8988T (cell line): ENCODE data around the gene POP4.

ENCODE experiments used
- DNase-seq: peaks from one replicate; pipeline ENCODE4 v3.0.0; 2011

The POP4 gene

DNA sequence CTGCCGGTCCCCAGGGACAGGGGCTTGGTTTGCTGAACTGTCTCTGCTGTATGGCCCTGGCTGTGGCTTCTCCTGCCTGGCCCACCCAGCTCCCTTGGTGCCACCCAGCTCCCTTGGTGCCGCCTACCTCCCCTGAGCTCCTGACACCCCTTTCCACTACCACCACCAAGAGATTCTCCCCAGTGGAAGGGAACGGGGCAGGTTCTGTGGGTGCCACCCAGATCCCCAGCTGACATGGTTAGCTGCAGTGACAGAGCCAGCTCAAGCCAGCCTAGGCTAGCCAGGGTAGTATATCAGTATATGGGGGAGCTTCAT is 28.5 kb upstream of the POP4 start:
- no peak for DNase-seq

DNA sequence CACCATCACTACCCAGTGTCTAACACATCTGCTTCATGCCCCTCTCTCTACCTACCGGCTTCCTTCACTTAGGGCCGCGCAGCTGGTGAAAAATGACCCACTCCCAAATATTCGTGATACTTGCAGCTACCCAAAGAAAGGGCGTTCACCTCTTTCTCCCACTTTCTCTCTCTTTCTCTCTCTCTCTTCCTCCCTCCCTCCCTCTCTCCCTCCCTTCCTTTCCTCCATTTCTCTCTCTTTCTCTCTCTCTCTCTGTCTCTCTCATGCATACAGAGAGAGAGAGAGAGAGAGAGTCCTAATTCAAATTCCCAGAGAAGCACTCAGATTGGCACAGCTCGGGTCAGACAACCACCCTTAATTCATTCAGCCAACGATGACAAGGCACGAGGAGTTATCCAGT is 27.7 kb upstream of the POP4 start:
- no peak for DNase-seq

- no peak for DNase-seq
These were observed 26.7 kb upstream of the POP4 start for GRCh38 chr19:29579308-29579910.

GRCh38 chr19:29581398-29581797 is 24.7 kb upstream of the POP4 start:
- no peak for DNase-seq

- no peak for DNase-seq
These were observed 22.7 kb upstream of the POP4 start for GRCh38 chr19:29583196-29583999.

GRCh38 chr19:29586401-29586800 is 19.7 kb upstream of the POP4 start:
- DNase-seq: no peak

DNA sequence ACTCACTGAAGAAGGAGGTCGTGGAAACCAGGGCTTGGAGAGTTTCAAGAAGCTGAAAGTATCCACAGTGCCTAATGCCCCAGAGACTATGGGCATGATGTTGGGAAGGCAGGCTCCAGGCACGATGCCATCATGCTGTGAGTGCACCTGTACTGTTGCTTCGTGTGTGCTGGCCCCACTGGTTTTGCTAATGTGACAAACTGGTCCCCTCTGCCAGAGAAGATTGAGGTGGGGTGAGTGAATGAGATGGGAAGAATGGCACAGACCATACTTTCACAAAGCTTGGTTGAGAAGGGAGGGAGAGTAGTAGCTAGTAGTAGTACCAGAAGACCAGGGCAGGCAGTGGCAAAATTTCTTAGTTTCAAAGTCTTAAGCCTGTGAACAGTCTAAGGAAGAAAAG is 19.0 kb upstream of the POP4 start:
- DNase-seq: no peak

GRCh38 chr19:29587518-29587986 is 18.5 kb upstream of the POP4 start:
- no peak for DNase-seq

DNA sequence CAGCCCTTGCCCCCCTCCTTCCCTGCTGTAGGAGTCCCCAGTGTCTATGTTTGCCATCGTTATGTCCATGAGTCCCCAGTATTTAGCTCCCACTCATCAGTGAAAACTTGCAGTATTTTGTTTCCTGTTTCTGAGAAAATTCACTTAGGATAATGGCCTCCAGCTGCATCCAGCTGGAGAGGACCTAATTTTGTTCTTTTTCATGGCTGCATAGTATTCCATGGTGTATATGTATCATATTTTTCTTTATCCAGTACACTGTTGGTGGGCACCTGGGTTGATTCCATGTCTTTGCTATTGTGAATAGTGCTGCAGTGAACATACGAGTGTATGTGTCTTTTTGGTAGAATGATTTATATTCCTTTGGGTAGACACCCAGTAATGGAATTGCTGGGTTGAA is 18.0 kb upstream of the POP4 start:
- no peak for DNase-seq

DNA sequence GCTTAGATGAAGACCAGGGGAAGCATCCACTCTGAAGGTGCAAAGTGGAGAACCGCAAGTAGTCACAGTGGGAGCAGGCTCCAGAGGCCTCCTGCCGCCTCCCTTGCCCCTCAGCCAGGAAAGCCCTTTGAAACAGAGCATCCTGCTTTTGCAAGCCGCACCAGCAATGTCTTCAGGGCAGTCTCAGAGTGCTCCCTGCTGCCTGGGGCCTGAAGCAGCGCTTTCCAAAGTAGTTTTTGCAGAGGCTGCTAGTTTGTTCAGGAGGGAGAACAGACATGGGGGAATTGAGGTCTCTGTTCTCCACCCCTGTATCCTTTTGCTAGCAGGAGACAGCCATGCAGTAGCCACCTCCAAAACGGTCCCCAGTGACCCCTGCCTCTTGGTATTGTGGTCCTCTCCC is 15.8 kb upstream of the POP4 start:
- no peak for DNase-seq

- DNase-seq: no peak
These were observed 14.4 kb upstream of the POP4 start for GRCh38 chr19:29591670-29592069.

- DNase-seq: no peak
These were observed 12.2 kb upstream of the POP4 start for GRCh38 chr19:29593869-29594268.

DNA sequence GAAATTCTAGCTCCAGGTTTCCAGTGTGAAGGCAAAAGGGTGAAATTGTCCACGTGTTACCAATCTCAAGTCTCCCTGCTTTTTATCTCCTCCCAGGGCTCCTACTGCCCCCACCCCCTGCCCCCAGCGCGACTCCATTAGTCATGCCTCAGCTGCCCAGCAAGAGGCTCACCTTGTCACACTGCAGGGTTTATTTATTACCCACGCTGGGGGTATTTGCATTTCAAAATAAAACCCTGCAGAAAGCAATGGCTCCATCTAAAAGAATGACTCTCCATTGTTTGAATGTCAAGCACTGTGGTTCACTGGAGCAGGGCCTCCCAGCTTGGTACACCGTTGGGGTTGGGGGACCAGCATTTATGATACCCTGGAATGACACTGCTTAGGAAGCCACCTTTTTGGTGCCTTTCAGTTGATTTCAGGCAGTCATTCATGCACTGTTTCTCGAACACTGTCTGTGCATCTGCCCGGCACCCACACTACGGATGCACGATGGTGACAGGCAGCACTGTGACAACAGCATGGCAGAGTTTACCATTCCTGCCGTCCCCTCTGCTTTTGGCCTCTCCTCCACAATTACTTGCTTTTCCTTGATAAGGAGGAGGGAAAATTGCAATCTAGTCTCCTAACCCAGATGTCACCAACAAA is 9.9 kb upstream of the POP4 start:
- no peak for DNase-seq

GRCh38 chr19:29596885-29597525 is 9.1 kb upstream of the POP4 start:
- DNase-seq: no peak

GRCh38 chr19:29598036-29598435 is 8.0 kb upstream of the POP4 start:
- no peak for DNase-seq

DNA sequence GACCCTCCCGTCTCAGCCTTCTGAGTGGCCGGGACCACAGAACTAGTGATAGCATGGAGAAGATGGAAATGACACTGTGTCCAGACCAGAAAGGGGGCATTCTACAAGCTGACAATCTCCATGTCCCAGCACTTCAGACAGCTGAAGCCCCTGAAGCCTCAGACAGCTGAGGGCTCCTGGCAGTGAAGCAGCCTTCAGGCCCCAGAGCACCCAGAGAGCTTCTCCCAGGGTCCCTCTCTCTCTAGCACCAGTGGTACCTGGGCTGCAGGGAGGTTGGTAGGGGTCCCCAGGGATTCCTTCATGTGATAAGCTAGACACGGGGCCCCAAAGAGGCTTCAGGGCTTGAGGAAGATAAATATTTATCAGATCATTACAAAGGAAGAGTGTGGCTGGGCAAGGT is 7.6 kb upstream of the POP4 start:
- DNase-seq: no peak

GRCh38 chr19:29603308-29603707 is 2.8 kb upstream of the POP4 start:
- DNase-seq: no peak

DNA sequence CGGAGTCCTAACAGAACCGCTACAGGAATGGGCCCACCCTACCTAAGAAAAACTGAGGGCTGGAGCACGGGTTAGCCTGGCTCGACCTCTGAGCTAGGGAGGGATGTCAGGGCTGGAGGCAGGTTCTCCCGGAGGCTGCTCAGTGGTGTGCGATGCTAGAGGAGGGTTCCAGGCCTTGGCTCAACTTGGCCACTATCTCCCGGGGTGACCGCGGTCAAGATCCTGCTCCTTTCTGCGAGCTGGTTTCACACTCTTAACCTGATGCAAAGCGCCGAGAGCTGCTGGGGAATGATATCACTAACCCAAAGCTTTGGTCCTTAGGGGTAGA is 301 bp downstream of the POP4 start:
- DNase-seq: no peak

- no peak for DNase-seq
These were observed 3.6 kb downstream of the POP4 start for GRCh38 chr19:29609636-29610035.

GRCh38 chr19:29610213-29610573 is 4.1 kb downstream of the POP4 start:
- no peak for DNase-seq

GRCh38 chr19:29610574-29611271 is 4.6 kb downstream of the POP4 start:
- peak; percentile 96 for DNase-seq

- no peak for DNase-seq
These were observed 6.0 kb downstream of the POP4 start for GRCh38 chr19:29612121-29612520.

- no peak for DNase-seq
These were observed 6.9 kb downstream of the POP4 start for GRCh38 chr19:29612801-29613595.
